Choroid plexus epithelial cell (primary cell): ENCODE measurements around the gene IQCK.

Source experiments
- DNase-seq: peaks from one replicate; pipeline ENCODE4 v3.0.0-alpha.2; 2010; ENCODE audit warnings: low read depth
- H3K4me3 ChIP-seq: 2 replicates; pipeline ENCODE4 v1.5.1; 2011; ENCODE audit warnings: low read depth, mild to moderate bottlenecking, control low read depth, low read length, moderate library complexity
- CTCF ChIP-seq: conservative IDR thresholded peaks from 2 replicates; pipeline ENCODE4 v1.5.1; 2011; ENCODE audit warnings: low read depth, mild to moderate bottlenecking, control low read depth, inconsistent platforms, low read length, moderate library complexity

Gene IQCK

GRCh38 chr16:19841184-19841583 lies 123.1 kb downstream of the IQCK start:
- no peak for TF ChIP-seq CTCF
- no peak overlapping the region for H3K4me3 ChIP-seq
- DNase-seq = no peak

GRCh38 chr16:19842426-19843157 lies 124.5 kb downstream of the IQCK start:
- DNase-seq = no peak
- TF ChIP-seq CTCF = no peak
- no peak overlapping the region for H3K4me3 ChIP-seq

- no peak overlapping the region for H3K4me3 ChIP-seq
- no peak for TF ChIP-seq CTCF
- DNase-seq = peak; percentile 15
Measured at GRCh38 chr16:19843371-19843770, 125.3 kb downstream of the IQCK start.

GRCh38 chr16:19844945-19845641 lies 127.0 kb downstream of the IQCK start:
- TF ChIP-seq CTCF = peak; percentile 2
- H3K4me3 ChIP-seq = no peak overlapping the region
- DNase-seq = peak; percentile 93

GRCh38 chr16:19846436-19846835 lies 128.4 kb downstream of the IQCK start:
- no peak overlapping the region for H3K4me3 ChIP-seq
- TF ChIP-seq CTCF = no peak
- no peak for DNase-seq

GRCh38 chr16:19848756-19849155 lies 130.7 kb downstream of the IQCK start:
- DNase-seq = no peak
- TF ChIP-seq CTCF = no peak
- no peak overlapping the region for H3K4me3 ChIP-seq
